K562 (cell line): ENCODE data around the gene PSMA8. TPM values are rescaled to one million over a fixed set of nuclear protein-coding genes. Genes with fewer than 3 reads are reported as not detected.

ENCODE experiments used
- ELF4 ChIP-seq: fragments of 450-650 bp; formaldehyde crosslinking; IDR thresholded peaks from 2 replicates; pipeline ENCODE4 v1.4.0; 2022; ENCODE audit warnings: missing genetic modification characterization
- ESRRB ChIP-seq: fragments of 250-450 bp; sonication (Bioruptor Pico); IDR thresholded peaks from 2 replicates; pipeline ENCODE4 v1.5.0; 2020; ENCODE audit warnings: mild to moderate bottlenecking, moderate library complexity, borderline replicate concordance
- JUNB ChIP-seq: fragments of 450-650 bp; formaldehyde crosslinking; conservative IDR thresholded peaks from 2 replicates; pipeline ENCODE4 v1.4.0; 2020; ENCODE audit warnings: mild to moderate bottlenecking
- MEF2A ChIP-seq: IDR thresholded peaks from 2 replicates; pipeline ENCODE4 v1.6.1; 2011; ENCODE audit warnings: low read depth, mild to moderate bottlenecking, low read length, moderate library complexity; ENCODE audit not compliant: control insufficient read depth
- NONO ChIP-seq, 2 experiments: fragments of 200-400 bp in 1 of 2; fragments of 450-650 bp in 1 of 2; formaldehyde crosslinking in 1 of 2; IDR thresholded peaks; 2 replicates each; pipeline ENCODE4 v1.6.1; 2017; ENCODE audit warnings: low read depth in 2 of 2, mild to moderate bottlenecking in 2 of 2, moderate library complexity in 2 of 2, low read length in 1 of 2
- POLR2H ChIP-seq: IDR thresholded peaks from 2 replicates; pipeline ENCODE4 v1.6.1; 2016; ENCODE audit warnings: missing genetic modification characterization, low read depth, mild to moderate bottlenecking, control low read depth, missing compliant biosample characterization, moderate library complexity
- RBM15 ChIP-seq: fragments of 200-400 bp; formaldehyde crosslinking; IDR thresholded peaks from 2 replicates; pipeline ENCODE4 v1.6.1; 2018; ENCODE audit warnings: mild to moderate bottlenecking, low read length, moderate library complexity; ENCODE audit not compliant: insufficient read depth
- RFX7 ChIP-seq: fragments of 250-450 bp; sonication (Bioruptor Pico); IDR thresholded peaks from 2 replicates; pipeline ENCODE4 v1.5.1; 2021; ENCODE audit warnings: mild to moderate bottlenecking
- STAT5B ChIP-seq: fragments of 250-450 bp; sonication (Bioruptor Pico); IDR thresholded peaks from 2 replicates; pipeline ENCODE4 v1.8.0; 2021; ENCODE audit warnings: mild to moderate bottlenecking, inconsistent platforms
- TAF15 ChIP-seq: fragments of 200-400 bp; formaldehyde crosslinking; IDR thresholded peaks from 2 replicates; pipeline ENCODE4 v1.6.1; 2017; ENCODE audit warnings: mild to moderate bottlenecking, low read depth, low read length, moderate library complexity
- ZNF217 ChIP-seq: sonication (generic); formaldehyde crosslinking; IDR thresholded peaks from 2 replicates; pipeline ENCODE4 v1.8.0; 2022; ENCODE audit warnings: mild to moderate bottlenecking, missing genetic modification reagents
- ZNF282 ChIP-seq: sonication (generic); formaldehyde crosslinking; IDR thresholded peaks from 2 replicates; pipeline ENCODE4 v1.8.1; 2023; ENCODE audit warnings: missing genetic modification reagents
- ZNF551 ChIP-seq: fragments of 250-450 bp; sonication (Bioruptor Pico); IDR thresholded peaks from 2 replicates; pipeline ENCODE4 v1.5.0; 2021; ENCODE audit warnings: mild to moderate bottlenecking, moderate library complexity
- polyA plus RNA-seq, 8 experiments: library from polyadenylated mRNA; depleted of rRNA in 4 of 8; stranded (reverse) in 5 of 8; unstranded in 3 of 8; fragments of >200 nt; fragmentation: Nextera tagmentation in 2 of 8; fragmentation: Illumina TruSeq in 1 of 8; extraction: Ambion mirVana in 2 of 8; extraction: Trizol in 1 of 8; gene quantifications; 2 replicates each; pipeline versions ENCODE4 v1.2.1 to v1.2.3, GENCODE V29; 2011 to 2014; ENCODE audit warnings: inconsistent platforms in 1 of 8, missing spikeins in 1 of 8
- total RNA-seq, 7 experiments: library from RNA; depleted of rRNA in 6 of 7; stranded (reverse); fragments of >200 nt in 6 of 7; fragmentation: Illumina TruSeq in 2 of 7; extraction: Trizol in 2 of 7; gene quantifications; 2 replicates each; pipeline versions ENCODE4 v1.2.1 to v1.2.3, GENCODE V29; 2011 to 2021; ENCODE audit warnings: low replicate concordance in 1 of 7
- TF ChIP-seq, protein P1 (sequence below): sonication (generic); formaldehyde crosslinking; IDR thresholded peaks from 2 replicates; pipeline ENCODE4 v1.8.1; 2023; ENCODE audit warnings: missing genetic modification reagents, mild to moderate bottlenecking, borderline replicate concordance
- TF ChIP-seq, protein P2 (sequence below), 3 experiments: IDR thresholded peaks in 2 of 3; conservative IDR thresholded peaks in 1 of 3; 2 replicates each; pipeline ENCODE4 v1.5.1; 2011 to 2012; ENCODE audit warnings: low read length in 3 of 3, mild to moderate bottlenecking in 3 of 3, control low read depth in 2 of 3, improper control_type of control experiment in 1 of 3, inconsistent platforms in 1 of 3, low read depth in 1 of 3, mixed read lengths in 1 of 3, moderate library complexity in 1 of 3; ENCODE audit not compliant: insufficient read depth in 2 of 3
- TF ChIP-seq, protein P3 (sequence below): fragments of 250-450 bp; sonication (Bioruptor Pico); IDR thresholded peaks from 2 replicates; pipeline ENCODE4 v1.8.0; 2021; ENCODE audit warnings: mild to moderate bottlenecking, moderate library complexity
- TF ChIP-seq, protein P4 (sequence below), 3 experiments: fragments of 200-800 bp in 1 of 3; sonication (Bioruptor generic) in 1 of 3; sonication (generic) in 1 of 3; formaldehyde crosslinking in 1 of 3; IDR thresholded peaks; 2 replicates each; pipeline versions ENCODE4 v1.6.1 to v1.8.0; 2016 to 2022; ENCODE audit warnings: mild to moderate bottlenecking in 2 of 3, missing compliant biosample characterization in 2 of 3, missing genetic modification characterization in 2 of 3, missing genetic modification reagents in 1 of 3

The PSMA8 gene
- total and polyA plus RNA-seq, 9 of the 15 experiments (the other 6 are each of a cell fraction or from before 2014, with no cell fraction given) = not detected

DNA sequence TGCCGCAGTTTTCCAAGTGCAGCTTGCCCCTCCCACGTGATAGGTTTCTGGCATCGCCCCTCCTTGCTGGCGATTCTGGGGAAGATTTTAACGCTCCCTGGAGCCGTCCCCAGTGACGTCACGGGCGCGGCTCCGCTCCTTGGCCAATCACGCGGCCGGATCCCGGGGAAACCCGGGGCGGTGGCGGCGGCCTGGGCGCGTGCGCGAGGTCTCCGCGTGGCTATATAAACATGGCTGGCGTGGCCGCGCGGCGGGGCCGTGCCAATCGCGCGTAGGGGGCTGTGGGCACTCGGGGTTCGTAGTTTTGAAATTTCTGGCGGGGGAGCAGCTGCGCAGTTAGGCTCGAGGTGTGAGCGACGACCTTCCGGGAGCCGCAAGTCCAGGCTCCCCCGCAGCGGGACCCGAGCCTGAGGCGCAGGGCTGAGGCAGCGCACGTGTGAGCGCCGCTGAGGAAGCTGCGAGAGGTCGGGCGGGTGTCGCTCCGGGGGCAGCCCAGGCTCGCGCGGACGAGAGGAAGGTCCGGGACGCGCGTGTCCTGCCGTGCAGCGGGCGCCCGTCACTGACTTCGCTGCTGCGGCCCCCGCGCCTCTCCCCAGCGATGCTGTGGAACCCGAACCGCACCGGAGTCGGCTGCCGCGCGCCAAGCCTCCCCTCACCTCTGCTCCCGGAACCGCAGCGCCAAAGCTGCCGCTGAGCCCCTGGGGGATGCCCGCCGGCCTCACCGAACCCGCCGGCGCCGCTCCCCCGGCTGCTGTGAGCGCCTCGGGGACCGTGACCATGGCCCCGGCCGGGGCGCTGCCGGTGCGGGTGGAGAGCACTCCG lies 92.8 kb downstream of the PSMA8 start, which contains the start of gene TAF4B (continued):
- TF ChIP-seq, protein P1, sequence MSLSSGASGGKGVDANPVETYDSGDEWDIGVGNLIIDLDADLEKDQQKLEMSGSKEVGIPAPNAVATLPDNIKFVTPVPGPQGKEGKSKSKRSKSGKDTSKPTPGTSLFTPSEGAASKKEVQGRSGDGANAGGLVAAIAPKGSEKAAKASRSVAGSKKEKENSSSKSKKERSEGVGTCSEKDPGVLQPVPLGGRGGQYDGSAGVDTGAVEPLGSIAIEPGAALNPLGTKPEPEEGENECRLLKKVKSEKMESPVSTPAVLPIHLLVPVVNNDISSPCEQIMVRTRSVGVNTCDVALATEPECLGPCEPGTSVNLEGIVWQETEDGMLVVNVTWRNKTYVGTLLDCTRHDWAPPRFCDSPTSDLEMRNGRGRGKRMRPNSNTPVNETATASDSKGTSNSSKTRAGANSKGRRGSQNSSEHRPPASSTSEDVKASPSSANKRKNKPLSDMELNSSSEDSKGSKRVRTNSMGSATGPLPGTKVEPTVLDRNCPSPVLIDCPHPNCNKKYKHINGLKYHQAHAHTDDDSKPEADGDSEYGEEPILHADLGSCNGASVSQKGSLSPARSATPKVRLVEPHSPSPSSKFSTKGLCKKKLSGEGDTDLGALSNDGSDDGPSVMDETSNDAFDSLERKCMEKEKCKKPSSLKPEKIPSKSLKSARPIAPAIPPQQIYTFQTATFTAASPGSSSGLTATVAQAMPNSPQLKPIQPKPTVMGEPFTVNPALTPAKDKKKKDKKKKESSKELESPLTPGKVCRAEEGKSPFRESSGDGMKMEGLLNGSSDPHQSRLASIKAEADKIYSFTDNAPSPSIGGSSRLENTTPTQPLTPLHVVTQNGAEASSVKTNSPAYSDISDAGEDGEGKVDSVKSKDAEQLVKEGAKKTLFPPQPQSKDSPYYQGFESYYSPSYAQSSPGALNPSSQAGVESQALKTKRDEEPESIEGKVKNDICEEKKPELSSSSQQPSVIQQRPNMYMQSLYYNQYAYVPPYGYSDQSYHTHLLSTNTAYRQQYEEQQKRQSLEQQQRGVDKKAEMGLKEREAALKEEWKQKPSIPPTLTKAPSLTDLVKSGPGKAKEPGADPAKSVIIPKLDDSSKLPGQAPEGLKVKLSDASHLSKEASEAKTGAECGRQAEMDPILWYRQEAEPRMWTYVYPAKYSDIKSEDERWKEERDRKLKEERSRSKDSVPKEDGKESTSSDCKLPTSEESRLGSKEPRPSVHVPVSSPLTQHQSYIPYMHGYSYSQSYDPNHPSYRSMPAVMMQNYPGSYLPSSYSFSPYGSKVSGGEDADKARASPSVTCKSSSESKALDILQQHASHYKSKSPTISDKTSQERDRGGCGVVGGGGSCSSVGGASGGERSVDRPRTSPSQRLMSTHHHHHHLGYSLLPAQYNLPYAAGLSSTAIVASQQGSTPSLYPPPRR (CRISPR knock-in tag) = no peak
- TF ChIP-seq, protein P2, sequence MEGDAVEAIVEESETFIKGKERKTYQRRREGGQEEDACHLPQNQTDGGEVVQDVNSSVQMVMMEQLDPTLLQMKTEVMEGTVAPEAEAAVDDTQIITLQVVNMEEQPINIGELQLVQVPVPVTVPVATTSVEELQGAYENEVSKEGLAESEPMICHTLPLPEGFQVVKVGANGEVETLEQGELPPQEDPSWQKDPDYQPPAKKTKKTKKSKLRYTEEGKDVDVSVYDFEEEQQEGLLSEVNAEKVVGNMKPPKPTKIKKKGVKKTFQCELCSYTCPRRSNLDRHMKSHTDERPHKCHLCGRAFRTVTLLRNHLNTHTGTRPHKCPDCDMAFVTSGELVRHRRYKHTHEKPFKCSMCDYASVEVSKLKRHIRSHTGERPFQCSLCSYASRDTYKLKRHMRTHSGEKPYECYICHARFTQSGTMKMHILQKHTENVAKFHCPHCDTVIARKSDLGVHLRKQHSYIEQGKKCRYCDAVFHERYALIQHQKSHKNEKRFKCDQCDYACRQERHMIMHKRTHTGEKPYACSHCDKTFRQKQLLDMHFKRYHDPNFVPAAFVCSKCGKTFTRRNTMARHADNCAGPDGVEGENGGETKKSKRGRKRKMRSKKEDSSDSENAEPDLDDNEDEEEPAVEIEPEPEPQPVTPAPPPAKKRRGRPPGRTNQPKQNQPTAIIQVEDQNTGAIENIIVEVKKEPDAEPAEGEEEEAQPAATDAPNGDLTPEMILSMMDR (IDR thresholded peaks at IDR 0.05 in 2 of 3, conservative IDR thresholded peaks at IDR 0.05 in 1 of 3; ENCODE audit: insufficient read depth in 2 of 3, low read depth in 1 of 3, low read length in 3 of 3) = no peak
- TF ChIP-seq MEF2A (no peak), TAF15 (no peak), ZNF551 (CRISPR knock-in tag) (no peak), JUNB (CRISPR knock-in tag) (no peak), ESRRB (CRISPR knock-in tag) (no peak), ZNF217 (no peak), RFX7 (CRISPR knock-in tag) (no peak), NONO (IDR thresholded peaks at IDR 0.05; ENCODE audit: low read depth in 2 of 2, low read length in 1 of 2) (peak; percentile 38 to 78; a peak in 2 of 4 replicates), STAT5B (CRISPR knock-in tag) (no peak), ZNF282 (CRISPR knock-in tag) (peak; percentile 27; the same call in 1 of the 2 replicates), ELF4 (no peak), RBM15 (no peak), POLR2H (tag) (no peak)
- TF ChIP-seq, protein P3, sequence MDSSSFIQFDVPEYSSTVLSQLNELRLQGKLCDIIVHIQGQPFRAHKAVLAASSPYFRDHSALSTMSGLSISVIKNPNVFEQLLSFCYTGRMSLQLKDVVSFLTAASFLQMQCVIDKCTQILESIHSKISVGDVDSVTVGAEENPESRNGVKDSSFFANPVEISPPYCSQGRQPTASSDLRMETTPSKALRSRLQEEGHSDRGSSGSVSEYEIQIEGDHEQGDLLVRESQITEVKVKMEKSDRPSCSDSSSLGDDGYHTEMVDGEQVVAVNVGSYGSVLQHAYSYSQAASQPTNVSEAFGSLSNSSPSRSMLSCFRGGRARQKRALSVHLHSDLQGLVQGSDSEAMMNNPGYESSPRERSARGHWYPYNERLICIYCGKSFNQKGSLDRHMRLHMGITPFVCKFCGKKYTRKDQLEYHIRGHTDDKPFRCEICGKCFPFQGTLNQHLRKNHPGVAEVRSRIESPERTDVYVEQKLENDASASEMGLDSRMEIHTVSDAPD (CRISPR knock-in tag) = no peak
- TF ChIP-seq, protein P4, sequence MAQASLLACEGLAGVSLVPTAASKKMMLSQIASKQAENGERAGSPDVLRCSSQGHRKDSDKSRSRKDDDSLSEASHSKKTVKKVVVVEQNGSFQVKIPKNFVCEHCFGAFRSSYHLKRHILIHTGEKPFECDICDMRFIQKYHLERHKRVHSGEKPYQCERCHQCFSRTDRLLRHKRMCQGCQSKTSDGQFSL (CRISPR knock-in tag; IDR thresholded peaks at IDR 0.05) = no peak
- TF ChIP-seq, protein P4 (tag; IDR thresholded peaks at IDR 0.05) = no peak
